GM19025 (cell line): ENCODE results near the gene CDH22.

ENCODE experiments used
- ATAC-seq: cut with Tn5 transposase; IDR thresholded peaks from one replicate; pipeline ENCODE4 v1.9.1; 2021; ENCODE audit warnings: mild to moderate bottlenecking, low read depth, moderate library complexity; ENCODE audit not compliant: unreplicated experiment

The CDH22 gene

DNA sequence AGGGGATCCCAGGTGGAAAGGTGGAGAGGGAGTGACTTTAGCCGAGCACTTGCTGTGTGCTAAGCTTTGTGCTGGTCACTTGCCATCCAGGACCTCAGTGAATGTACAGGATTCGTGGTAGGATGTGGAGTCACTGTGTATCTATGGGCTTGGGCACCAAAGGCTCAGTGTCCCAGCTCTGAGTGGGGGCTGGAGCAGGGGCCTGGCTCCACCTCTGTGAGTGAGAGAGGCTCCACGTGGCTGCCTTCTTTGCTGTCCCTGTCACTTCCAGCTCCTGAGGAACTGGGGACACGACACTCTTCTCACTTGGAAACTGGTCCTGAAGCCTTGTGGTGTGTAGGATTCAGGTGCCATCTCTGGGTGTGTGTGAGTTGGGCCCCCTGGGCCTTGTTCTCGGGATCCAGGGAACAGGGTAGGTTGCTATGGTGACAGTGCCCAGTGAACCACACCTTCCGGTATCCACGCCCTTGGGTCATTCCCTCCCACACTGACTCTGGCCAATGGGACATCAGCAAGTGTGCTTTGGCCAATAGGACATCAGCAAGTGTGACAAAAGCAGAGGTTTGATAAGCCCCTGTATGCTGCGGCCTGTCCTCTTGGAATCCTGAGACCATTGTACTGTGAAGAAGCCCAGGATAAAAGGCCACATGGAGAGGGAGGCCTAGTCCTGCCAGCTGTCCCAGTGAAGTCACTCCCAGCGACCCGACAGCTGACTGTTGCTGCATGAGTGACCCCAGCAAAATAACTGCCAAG, 87.7 kb downstream of the CDH22 start:
- ATAC-seq = no peak

DNA sequence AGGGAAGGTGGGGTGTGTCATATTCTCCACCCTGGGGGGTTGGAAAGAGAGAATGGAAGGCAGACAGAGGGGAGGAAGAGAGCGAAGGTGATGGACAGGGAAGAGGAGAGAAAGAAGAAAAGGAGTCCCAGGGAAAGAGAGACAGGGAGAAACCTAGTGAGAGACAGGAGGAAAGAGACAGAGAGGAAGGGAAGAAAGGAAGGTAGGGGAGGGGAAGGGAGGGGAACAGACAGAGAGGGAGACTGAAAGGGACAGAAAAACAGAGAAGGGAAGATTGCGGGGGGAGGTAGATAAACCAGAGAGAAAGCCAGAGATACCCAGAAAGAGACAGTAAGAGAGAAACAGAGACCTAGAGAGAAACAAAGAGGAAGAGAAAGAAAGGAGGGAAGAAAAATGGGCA, 88.4 kb downstream of the CDH22 start:
- no peak for ATAC-seq

DNA sequence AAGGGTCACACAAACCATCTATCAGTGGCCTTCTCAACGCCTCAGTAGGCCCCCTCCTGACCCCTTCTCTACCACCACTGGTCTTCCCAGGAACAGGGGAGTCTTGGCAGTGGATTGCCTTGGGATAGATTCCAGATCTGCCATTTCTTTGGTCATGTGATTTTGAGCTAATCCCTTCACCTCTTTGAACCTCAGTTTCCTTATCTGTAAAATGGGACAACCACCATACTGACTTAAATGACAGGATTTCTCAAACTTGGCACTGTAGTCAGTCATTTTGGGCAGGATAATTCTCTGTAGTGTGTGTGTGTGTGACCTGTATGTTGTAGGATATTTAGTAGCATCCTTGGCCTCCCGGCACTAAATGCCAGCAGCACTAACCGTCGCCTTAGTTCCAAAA, 89.1 kb downstream of the CDH22 start:
- ATAC-seq = no peak

DNA sequence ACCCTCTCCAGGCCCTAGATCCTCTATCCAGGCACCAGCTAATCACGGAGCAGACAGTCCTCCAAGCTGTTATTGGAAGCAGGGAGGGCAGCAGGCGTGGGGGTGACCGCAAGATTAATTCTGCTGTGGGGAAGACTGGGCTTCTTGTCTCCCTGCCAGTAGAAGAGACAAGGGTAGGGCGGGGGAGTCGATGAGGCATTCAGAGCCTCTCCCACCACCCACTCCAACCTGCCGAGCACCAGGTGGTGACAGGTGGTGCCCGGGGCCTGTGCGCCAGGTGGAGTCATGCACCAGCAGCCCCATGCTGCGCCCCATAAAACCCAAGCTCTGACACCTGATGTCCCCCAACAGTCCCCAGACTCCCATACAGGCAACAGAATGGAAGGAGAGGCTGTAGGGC, 89.6 kb downstream of the CDH22 start:
- ATAC-seq = no peak

DNA sequence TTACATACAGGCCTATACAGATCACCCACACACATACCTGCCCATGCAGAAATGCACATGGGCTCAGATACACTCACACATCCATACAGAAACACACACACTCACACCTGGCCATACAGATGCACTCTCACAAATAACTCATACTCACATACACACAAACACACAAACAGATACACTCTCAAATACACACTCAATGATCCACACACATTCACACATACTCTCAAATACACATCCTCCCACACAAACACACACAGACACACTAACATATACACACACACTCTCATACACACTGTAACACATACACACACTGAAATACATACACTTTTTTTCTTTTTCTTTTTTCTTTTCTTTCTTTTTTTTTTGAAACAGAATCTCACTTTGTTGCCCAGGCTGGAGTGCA, 90.7 kb downstream of the CDH22 start:
- ATAC-seq = no peak

DNA sequence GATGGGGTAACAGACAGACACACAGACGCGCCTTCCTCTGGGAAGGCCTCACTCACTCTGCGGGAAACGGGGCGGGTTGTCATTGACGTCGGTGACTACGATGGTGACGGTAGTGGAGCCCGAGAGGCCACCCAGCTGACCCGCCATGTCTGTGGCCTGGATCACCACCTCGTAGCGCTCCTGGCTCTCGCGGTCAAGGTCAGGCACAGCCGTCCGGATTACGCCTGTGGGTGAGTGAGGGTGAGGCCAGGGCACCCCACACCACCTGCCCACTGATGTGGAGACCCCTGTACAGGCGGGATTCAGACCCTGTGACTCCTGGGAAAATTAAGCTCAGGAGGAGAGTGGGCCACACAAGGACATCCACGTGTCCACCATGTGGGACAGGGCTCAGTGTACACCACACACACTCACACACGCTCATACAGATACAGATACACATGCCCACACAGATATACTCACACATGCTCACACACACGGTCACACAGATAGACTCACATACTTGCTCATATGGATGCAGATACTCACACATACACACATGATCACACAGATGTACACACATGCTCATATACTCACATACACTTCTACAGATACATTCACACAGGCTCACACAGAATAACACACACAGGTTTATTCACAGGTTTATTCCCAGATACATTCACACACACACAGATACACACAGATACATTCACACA, 91.4 kb downstream of the CDH22 start:
- no peak for ATAC-seq

DNA sequence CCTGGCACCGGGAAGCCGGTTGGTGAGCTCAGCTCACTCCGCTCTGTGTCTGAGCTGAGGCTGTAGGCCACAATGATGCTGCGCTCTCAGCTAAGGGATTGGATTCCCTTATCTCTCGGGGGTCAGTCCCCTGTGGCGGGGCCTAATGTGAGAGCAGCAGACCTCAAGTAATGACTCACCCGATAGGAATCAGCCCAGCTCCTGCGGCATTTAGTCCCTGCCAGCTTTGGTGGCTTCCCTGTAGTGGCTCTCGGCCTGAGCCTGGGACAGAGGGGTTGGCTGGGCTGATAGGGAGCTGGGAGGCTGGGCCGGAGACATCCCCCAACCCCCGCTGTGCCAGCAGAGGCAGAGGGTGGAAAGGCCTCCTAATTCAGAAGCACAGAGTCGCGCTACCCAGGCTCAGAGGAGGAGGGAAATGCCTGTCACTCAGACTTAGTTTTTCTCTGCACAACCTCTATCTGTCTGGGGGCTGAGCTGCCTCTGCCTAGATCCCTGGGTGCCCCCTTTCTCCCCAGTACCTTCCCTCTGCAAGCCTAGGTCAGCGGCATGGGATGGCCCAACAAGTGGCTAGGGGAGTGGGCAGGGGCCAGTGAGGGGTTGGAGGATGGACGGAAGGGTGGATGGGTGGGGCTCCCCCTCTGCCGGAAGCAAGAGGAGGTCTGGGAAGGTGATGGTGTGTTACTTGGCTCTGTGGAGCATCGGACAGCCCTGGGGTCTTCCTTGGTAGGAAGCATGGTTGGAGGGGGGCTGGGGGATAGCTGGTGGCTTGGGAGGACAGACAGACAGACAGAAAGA, 92.2 kb downstream of the CDH22 start:
- ATAC-seq = no peak

DNA sequence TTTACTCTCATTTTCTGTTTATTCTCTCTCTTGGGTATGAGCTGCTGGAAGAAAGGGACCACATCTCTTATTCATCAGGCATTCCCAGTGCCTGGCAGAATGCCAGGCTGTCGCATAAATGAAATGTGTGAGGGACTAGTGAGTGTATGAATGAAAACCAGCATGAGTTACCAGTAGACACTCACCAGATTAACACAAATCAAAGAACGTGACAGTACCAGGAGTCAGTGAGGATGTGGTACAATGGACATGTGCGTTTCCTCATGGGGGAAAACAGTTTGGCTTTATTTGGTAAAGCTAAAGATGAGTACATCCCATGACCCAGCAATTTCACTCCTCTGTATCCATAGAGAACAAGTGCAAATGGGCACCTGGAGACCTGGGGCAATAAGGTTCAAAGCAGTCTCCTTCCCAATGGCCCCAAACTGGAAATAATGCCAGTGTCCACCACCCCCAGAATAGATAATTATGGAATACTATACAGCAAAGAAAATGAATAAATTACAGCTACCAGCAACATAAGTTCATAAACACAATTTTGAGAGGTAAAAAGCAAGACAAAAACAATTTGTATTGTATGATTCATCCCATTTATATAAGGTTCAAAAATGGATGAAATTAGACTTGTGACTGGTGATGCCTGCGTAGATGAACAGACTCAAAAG, 93.3 kb downstream of the CDH22 start:
- no peak for ATAC-seq

DNA sequence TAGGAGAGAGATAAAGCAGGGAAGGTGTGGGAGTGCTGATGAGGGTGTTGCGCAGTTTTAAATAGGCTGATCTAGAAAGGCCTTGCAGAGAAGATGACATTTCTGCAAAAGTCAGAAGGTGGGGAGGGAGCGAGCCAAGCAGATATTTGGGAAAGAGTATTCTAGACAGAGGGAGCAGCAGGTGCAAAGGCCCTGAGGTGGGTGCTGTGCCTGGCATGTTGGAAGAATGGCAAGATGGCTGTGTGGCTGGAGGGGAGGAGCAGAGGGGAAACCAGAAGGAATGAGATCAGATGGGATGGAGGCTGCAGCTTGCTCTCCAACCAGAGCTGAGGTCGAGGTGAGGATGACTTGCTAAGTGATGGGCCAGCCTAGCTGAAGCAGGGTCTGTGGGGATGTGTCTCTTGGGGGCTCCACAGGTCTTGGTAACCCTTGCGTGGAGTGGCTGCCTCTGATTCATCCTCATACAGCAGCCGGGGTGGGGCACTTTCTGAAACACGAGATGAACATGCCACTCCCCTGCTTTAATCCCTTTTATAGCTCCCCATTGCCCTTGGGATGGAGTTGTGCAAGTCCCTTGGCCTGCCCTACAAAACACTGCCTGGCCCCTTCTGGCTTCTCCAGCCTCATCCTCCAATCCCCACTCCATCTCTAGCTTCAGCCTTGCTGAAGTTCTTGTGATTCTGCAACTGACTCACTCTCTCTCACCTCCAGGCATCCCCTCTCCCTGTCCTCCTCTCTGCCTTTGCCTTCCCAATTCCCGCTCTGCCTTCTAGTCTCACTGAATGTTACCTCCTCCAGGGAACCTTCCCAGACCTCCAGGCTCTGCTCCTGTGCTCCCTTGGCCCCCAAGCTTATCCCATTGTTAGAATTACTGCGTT, 94.1 kb downstream of the CDH22 start:
- ATAC-seq = no peak

DNA sequence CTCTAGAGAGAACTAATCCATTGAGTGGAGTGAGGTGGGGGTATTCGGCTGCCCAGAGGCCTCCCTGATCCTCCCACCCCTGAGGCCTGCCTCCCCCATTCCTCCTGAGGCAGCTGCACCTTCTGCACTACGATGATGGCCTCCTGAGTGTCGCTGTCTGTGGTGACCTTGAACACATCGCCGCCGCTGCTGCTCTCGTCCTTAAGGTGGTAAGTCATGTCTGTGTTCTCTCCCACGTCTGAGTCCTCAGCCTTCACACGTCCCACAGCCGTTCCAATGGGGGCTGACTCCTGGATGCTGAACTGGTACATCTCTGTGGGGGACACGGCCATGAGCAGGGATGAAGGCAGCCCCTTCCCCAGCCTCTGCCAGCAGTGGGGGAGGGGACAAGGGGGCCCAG, 95.4 kb downstream of the CDH22 start:
- ATAC-seq = no peak

DNA sequence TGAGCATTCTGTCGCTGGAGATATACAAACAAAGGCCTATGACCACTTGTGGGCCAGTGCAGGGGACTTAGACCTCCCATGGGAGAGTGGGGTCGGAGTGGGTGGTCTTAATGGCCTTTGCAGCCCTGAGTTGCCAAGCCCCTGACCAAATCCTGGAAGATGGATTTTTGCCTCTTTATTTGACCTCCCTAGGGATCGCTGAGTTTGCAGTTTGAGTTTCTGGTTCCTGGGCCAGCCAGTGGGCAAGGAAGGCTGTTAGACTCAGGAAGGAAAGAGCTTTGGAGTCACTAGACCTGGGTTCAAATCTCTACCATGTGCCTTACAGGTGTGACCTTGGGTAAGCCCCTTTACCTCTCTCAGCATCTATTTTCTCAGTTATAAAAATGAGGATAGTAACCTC, 96.0 kb downstream of the CDH22 start:
- no peak for ATAC-seq

DNA sequence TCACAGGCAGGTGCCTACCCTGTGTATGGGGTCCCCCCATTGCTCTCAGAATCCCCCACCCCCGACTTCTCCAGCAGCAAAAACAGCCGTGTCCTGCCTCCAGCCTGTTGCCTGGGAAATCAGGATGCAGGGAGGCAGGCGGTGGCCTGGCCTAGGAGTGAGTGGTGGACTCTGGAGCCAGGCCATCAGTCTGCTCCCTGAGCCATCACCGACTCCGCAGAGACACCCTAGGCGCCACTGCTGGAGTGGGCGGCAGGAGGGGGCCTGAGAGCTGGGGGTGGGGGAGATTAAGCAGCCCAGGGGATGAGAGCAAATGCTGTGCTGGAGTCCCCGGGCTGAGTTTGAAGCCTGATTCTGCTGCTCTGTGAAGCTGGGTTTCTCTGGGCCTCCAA, 97.0 kb downstream of the CDH22 start:
- no peak for ATAC-seq

DNA sequence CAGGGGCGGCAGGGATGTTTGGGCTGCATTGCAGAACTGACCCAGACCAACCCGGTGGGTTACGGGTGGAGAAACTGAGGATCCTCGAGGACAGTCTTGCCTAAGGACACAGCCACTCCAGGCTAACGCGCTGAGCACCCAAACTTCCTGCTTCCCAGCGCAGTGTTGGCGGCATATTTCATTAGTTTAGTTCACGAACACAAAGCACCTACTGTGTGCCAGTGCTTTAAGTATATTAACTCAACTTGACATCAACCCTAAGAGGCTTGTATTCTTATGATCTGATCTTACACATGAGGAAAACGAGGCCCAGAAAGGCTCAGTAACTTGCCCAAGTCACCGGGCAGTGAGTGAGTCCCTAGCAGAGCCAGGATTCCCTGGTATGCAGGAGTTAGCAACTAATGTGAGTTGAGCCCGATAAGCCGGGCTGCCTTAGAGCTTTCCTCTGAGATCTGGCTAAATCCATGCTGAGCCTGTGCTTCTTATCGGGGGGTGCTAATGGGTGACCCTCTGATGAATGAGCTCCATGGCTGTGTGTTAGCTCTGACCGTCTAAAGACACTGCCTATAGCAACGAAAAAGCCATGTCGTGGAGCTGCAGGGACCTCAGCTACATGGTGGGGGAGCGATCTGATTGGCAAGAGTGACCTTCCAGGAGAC, 97.5 kb downstream of the CDH22 start:
- no peak for ATAC-seq

DNA sequence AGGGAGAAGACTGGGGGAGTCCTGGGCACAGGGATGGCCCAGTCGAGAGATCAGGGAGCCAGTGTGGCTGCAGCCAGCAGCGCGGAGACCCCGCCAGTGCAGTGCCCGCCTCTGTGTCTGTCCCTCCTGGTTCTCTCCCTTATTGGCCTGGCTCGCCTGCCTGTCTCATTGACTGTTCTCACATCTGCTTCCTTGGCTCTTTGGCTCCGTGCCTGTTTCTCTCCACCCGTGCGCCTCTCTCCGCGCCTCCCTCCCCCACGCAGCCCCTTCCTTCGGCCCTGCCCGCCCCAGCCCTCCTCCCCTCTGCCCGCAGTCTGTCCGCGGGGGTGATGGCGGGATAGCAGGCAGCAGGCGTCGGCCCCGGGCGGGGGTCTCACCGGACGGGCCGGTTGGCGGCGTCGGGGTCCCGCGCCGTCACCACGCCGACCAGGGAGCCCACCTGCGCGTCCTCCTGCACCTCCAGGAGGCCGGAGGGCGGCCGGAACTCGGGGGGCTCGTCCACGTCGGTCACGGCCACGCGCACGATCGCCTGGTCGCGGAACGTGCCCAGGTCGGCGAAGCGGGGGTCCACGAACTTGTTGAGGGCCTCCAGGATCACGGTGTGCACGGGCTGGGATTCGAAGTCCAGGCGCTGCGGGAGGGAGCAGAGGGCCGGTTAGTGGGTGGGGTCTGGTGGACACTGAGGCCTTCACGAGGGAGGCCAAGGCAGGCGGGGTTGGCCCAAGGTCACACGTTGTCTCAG, 98.2 kb downstream of the CDH22 start:
- no peak for ATAC-seq

DNA sequence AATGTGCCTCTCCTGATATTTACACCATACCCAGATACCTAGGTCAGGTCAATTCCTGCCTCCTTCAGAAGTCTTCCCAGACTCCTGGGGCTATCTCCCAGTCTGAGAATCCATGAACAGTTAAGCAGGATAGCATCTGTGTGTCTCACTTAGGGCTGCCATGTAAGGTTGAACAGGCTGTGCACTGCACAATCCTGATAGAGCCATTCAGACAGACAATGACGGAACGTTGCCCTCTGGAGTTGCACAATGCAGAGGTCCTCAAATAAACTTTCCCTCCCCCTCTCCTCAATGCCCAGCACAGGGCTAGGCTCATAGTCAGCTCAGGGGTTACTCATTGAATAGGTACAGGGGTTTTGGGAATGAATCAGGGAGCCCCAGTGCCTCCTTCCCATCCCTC, 100.5 kb downstream of the CDH22 start:
- ATAC-seq = no peak

DNA sequence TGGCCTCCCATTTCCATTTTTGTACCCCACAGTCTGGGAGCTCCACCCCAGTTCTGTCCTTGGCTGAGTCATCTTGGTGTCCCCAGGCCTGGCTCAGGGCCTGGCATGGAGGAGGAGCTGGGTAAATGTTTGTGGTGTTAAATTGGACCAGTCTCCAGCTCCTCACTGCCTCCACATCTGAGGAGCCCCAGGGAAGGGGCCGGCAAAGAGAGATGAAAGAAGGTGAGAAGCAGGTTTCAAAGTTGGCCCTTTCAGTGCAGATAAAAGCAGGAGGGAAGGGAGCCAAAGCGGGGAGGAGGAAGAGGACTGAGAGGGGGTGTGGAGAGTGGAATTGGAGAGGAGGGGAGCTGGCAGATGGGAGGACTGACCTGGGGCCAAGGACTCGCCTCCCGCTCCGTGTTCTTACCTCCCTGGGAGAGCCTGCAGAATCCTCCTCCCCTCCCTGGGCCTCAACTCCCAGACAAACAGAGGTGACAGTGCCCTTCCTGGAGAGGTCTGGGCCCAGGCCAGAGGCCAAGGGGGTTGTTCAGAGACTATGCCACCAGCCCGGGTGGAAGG, 101.2 kb downstream of the CDH22 start:
- ATAC-seq = no peak

DNA sequence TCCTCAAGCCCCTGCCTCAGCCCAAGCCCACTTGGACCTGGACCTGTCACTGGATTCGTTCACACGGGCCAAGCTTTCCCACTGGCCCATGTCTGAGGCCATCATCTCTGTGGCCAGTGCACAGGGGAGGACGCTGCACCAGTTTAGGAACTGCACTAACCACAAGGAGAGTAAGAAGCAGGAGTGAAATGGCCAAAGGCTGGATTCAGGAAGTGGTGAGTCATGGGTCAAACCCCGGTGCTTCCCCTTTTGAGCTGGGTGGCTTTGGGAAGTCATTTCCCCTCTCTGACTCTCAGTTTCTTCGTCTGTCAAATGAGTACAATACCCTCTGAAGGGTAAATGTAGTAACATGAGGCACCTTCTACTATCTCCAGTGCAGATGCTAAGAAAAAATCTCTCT, 102.3 kb downstream of the CDH22 start:
- ATAC-seq = no peak

DNA sequence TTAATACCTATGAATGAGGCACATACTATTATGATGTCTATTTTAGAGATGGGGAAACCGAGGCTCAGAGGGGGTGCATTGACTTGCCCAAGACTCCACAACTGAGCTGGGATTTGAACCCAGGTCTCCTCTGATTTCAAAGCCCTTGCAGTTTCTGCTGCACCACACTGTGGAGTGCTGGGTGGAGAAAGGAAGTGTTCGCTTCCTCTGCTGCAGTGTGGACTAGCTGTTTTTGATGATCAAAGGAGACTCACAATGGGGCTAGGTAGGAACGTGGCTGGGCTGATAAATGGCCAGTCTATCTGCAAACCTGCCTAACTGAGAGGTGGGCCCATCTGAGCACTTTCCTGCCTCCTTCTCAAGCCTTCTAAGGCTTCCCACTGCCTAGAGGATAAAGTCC, 102.9 kb downstream of the CDH22 start:
- no peak for ATAC-seq
